Urinary bladder (tissue), 4 donors: ENCODE data around the gene FOXL2NB. TPM values are rescaled to one million over a fixed set of nuclear protein-coding genes. Genes with fewer than 3 reads are reported as not detected.

Experiments
- DNase-seq: peaks from one replicate; pipeline ENCODE4 v3.0.0-alpha.2; 2015; ENCODE audit errors: extremely low spot score
- H3K27ac ChIP-seq: one replicate; pipeline ENCODE4 v1.5.1; 2013; ENCODE audit warnings: low read depth, mild to moderate bottlenecking, moderate library complexity
- H3K36me3 ChIP-seq: one replicate; pipeline ENCODE4 v1.6.1; 2013; ENCODE audit warnings: mild to moderate bottlenecking, moderate library complexity; ENCODE audit not compliant: insufficient read depth
- H3K4me1 ChIP-seq: one replicate; pipeline ENCODE4 v1.6.1; 2013; ENCODE audit warnings: mild to moderate bottlenecking, moderate library complexity; ENCODE audit not compliant: insufficient read depth
- H3K4me3 ChIP-seq: one replicate; pipeline ENCODE4 v1.5.1; 2013; ENCODE audit warnings: low read depth, low read length
- WGBS: extraction: QIAGEN DNeasy Blood & Tissue Kit; methylation state at CpG from one replicate; pipeline ENCODE4 v1.1.7; 2013; 5-methylcytosine and 5-hydroxymethylcytosine counted together
- polyA plus RNA-seq: library from polyadenylated mRNA; stranded (reverse); fragments of 200-250 nt; gene quantifications from one replicate; pipeline ENCODE4 v1.2.3, GENCODE V29; 2013
- total RNA-seq: library from RNA; depleted of rRNA; stranded (reverse); fragments of >200 nt; gene quantifications from one replicate; pipeline ENCODE4 v1.2.3, GENCODE V29; 2014
- donor health status: healthy with polysubstance abuse.
- donor health status: healthy.

Gene FOXL2NB
- total and polyA plus RNA-seq, 2 donors, result not detected

GRCh38 chr3:138944929-138945708, 1.9 kb upstream of the FOXL2NB start:
- Histone ChIP-seq H3K36me3 (no peaks in the 10 kb centered on the region), H3K27ac (no peak overlapping the region), H3K4me3 (peak overlapping the region; percentile 44), H3K4me1 (no peaks in the 10 kb centered on the region)
- WGBS, result 3% methylated on average over 80 of the region's 80 CpGs
- no peak for DNase-seq

- WGBS, result 1% methylated on average over 116 of the region's 120 CpGs
- Histone ChIP-seq H3K27ac (no peak overlapping the region), H3K4me1 (no peaks in the 10 kb centered on the region), H3K4me3 (peak overlapping the region; percentile 44), H3K36me3 (no peaks in the 10 kb centered on the region)
- DNase-seq, result no peak
Measured at GRCh38 chr3:138945709-138946662, 1.0 kb upstream of the FOXL2NB start.

GRCh38 chr3:138947495-138948121, 591 bp downstream of the FOXL2NB start:
- DNase-seq, result no peak
- Histone ChIP-seq H3K4me3 (no peak overlapping the region), H3K4me1 (no peaks in the 10 kb centered on the region), H3K27ac (no peak overlapping the region), H3K36me3 (no peaks in the 10 kb centered on the region)
- 28% methylated on average over 21 of the region's 21 CpGs for WGBS

- DNase-seq, result no peak
- H3K36me3 ChIP-seq, result no peaks in the 10 kb centered on the region
- 86% methylated on average over 3 of the region's 3 CpGs for WGBS
- H3K4me1 ChIP-seq, result no peaks in the 10 kb centered on the region
- H3K4me3 ChIP-seq, result no peak overlapping the region
- H3K27ac ChIP-seq, result no peak overlapping the region
Measured at GRCh38 chr3:138948371-138949001, 1.5 kb downstream of the FOXL2NB start.

GRCh38 chr3:138949002-138949418, 2.0 kb downstream of the FOXL2NB start:
- Histone ChIP-seq H3K36me3 (no peaks in the 10 kb centered on the region), H3K4me3 (no peak overlapping the region), H3K4me1 (no peaks in the 10 kb centered on the region), H3K27ac (no peak overlapping the region)
- 52% methylated on average over 5 of the region's 5 CpGs for WGBS
- no peak for DNase-seq

DNA sequence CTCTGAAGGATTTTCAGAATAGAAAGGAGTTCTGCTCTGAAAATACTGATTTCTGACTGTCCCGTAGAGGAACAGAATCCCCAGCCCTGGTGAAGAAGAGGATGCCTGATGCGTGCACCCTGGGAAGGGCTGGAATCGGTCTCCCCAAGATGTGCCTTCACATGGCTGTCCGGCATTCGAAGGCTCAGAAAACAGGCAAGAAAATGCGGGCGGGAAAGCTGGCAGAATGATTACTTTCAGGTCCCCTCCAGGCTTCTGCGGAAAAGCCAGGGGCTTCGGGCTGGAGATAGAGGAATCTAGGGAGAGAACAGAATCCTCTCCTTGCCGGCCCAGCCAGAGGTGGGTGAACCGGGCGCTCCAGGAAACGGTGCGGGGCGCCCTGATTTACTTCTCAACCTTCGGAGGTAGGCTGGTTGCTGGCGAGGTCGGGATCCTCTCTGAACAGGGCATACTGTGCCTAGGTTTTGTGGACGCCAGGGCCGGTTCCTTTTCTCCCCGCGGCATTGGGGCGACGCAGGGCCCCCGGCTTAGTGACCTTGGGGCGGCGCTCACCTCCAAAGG, 2.5 kb downstream of the FOXL2NB start:
- WGBS, result 8% methylated on average over 27 of the region's 27 CpGs
- no peaks in the 10 kb centered on the region for H3K4me1 ChIP-seq
- H3K4me3 ChIP-seq, result peak overlapping the region; percentile 27
- no peak overlapping the region for H3K27ac ChIP-seq
- no peaks in the 10 kb centered on the region for H3K36me3 ChIP-seq
- no peak for DNase-seq

DNA sequence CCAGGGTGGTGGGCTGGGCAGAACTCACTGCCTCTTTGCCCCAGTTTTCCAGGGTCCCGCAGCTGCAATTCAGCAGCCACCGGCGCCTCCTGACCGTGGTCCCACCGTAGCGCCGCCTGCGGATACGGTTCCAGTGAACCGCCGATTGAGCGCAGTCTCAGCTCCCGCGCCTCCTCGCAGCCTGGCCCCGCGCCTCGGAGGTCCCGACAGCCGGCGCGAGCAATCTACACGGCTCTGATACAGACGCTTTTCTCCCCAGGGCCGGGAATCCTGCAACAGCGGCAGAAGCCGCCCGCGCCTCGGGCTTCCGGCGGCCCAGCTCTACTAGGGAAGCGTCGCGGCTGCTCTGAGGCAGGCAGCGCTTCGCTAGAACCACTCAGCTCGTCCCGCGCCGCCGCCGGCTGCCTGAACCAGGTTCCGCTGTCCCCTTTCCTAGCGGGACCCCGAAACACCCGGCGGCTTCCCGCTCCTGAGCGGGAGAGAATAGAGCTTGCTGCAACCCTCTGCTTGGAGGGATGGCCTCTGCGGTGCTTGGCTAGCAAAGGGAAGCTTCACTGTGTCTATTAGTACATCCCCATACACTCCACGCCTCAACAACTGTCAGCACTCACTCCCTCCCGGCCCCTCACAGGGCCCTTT, 3.1 kb downstream of the FOXL2NB start:
- Histone ChIP-seq H3K4me1 (no peaks in the 10 kb centered on the region), H3K4me3 (peak overlapping the region; percentile 27), H3K27ac (no peak overlapping the region), H3K36me3 (no peaks in the 10 kb centered on the region)
- 2% methylated on average over 53 of the region's 53 CpGs for WGBS
- DNase-seq, result no peak

GRCh38 chr3:138950701-138951100, 3.7 kb downstream of the FOXL2NB start:
- Histone ChIP-seq H3K4me3 (no peak overlapping the region), H3K36me3 (no peaks in the 10 kb centered on the region), H3K4me1 (no peaks in the 10 kb centered on the region), H3K27ac (no peak overlapping the region)
- no peak for DNase-seq
- 79% methylated on average over 8 of the region's 8 CpGs for WGBS

GRCh38 chr3:138960417-138960852, 13.4 kb downstream of the FOXL2NB start:
- H3K4me3 ChIP-seq, result no peak overlapping the region
- H3K4me1 ChIP-seq, result no peaks in the 10 kb centered on the region
- no peak for DNase-seq
- WGBS, result 3% methylated on average over 36 of the region's 36 CpGs
- H3K36me3 ChIP-seq, result no peaks in the 10 kb centered on the region
- no peak overlapping the region for H3K27ac ChIP-seq

DNA sequence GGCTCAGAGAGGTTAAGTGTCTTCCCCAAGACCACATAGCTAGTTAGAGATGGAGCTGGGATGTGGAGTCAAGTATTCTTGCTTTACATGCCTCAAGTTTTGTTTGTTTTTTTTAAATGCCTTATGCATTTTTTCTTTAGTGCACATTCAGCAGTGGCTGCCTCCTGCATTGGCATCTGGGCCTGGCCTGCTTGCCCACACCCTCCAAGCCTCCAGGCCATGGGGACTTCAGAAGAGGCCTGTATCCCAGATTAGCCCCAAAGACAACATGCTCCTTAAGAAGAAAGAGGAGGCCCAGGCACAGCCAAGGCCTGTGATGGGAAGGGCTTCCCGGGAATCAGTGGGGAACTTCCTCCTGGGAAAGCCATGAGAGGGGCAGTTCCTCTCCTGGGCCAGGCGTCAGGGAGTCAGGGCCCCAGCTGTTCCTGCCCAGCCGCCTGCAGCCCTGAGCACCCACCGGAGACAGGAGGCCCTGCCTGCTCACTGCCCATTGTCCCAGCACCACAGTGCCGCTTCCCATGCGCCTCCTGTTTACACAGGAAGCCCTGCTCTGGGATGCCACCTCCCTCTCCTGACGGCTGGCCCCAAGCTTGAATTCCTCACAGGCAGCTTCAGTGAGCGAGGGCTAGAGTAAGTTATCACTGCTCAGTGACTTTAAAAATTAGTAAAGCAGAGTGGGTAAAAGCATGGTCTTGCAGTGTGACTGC, 16.0 kb downstream of the FOXL2NB start:
- WGBS, result 59% methylated on average over 8 of the region's 8 CpGs
- Histone ChIP-seq H3K4me3 (no peak overlapping the region), H3K27ac (no peak overlapping the region), H3K36me3 (no peaks in the 10 kb centered on the region), H3K4me1 (no peaks in the 10 kb centered on the region)
- DNase-seq, result no peak

- Histone ChIP-seq H3K27ac (no peak overlapping the region), H3K4me1 (no peaks in the 10 kb centered on the region), H3K36me3 (no peaks in the 10 kb centered on the region), H3K4me3 (no peak overlapping the region)
- no peak for DNase-seq
- WGBS, result 92% methylated on average over 2 of the region's 2 CpGs
Measured at GRCh38 chr3:138964264-138964663, 17.2 kb downstream of the FOXL2NB start.

DNA sequence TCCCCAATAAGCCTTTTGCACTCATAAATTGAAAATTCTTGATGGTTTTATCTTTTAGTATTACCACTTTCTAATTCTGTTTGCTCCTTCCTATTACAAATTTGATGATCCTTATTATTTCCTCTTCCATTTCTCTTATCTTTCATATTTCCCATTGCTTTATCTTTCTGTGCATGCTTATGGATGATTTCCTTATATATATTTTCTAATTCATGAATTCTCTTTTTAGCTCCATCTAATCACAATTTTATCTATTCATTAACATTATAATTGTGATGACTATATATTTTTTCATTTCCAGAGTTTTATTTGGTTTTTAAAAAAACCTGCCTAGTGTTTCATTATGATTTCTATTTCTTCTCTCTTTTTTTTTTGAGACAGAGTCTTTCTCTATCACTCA, 17.9 kb downstream of the FOXL2NB start:
- Histone ChIP-seq H3K4me3 (no peak overlapping the region), H3K27ac (no peak overlapping the region), H3K36me3 (no peaks in the 10 kb centered on the region), H3K4me1 (no peaks in the 10 kb centered on the region)
- no peak for DNase-seq
